Measurements from ENCODE around the gene FAP.

Gene FAP

GRCh38 chr2:162185541-162186232 lies 57.6 kb downstream of the FAP start:
- no peak for DNase-seq

- DNase-seq: no peak
These were observed 58.3 kb downstream of the FAP start for GRCh38 chr2:162184821-162185450.

DNA sequence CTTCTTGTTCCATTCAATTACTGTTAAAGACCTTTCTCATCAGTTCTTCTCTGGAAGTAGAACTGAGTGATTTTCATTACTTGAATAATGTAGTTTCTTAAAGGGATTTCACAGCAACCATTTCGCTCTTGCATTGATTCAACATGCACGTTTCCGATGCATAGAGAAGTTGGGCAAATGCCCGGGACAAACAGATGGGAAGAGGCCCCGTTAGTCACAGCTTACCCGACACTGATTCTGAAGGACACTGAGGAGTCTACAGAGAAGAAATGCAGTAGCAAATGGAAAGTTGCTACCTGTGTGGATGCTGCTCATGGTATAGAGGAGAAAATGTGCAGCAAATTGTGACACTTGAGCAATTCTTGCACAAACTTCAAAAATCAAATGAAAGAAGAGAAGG lies 58.9 kb downstream of the FAP start:
- no peak for DNase-seq

DNA sequence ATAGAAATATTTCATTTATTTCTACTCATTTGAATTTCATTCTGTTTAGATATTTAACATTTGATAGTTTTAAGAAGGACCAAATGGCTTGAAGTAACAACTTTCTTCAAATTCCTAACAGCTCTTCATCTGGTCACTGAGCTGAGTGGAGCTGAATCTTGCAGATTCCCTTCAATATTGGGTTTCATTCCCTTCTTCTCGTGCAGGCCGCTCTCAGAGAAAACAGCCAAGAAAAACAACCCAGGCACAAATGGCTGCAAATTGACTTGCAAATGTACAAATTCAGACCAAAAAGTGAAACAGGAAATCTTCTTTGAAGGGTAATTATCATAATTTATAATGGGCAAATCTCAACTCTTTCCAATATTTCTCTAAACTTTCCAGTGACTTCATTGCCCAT lies 60.9 kb downstream of the FAP start:
- DNase-seq: no peak

DNA sequence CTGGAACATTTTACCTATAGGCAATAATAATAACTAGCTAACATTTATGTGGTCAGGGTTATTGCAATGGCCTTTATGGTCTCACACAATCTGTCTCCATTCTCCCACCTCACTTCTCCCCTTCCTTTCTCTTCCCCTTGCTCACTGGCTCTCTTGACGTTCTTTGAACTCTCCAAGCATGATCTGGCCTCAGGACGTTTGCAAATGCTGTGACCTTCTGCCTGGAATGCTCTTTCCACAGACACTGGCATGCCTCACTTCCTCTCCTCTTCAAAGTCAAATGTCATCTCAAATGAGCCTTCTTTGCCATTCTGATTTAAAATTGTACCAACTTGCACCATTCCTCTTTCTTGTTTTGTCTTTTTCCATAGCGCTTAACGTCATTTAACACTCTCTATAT lies 65.9 kb downstream of the FAP start:
- DNase-seq: no peak

GRCh38 chr2:162175714-162176113 lies 67.5 kb downstream of the FAP start:
- DNase-seq: no peak

DNA sequence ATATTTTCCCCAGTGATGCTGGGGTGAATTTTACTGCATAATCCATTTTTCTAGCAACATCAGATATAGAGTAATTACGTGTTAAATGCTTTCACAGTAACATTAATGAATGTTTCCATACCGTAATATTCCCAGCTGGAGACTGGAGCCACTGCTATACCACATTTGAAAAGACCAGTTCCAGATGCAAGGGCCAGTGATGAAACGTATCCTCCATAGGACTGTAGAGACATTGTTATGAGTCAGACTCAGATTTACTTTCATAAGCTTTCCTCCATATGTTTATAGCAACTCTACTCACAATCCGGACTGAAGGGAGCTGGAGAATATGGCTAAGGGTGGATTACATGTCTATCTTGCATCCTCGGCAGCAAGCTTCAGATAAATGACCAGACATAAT lies 68.5 kb downstream of the FAP start:
- no peak for DNase-seq

- no peak for DNase-seq
These were observed 70.4 kb downstream of the FAP start for GRCh38 chr2:162172802-162173370.

DNA sequence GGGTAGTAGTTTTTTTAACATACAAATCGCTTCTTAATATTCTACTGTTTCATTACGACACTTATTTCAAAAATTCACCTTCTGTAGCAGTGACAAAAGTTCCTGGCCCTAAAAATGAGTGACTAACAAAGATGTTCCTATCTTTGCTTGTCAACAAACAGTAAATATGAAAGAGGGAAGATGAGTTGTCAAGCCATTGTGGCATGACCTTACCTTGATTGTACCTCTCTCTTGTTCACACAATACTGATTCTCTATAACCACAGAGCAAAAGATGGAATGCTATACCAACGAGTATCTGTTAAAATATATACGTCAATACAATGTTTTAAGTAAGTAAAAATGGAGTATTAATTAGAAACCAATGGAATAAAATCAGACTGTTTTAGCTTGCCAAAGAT lies 76.5 kb downstream of the FAP start:
- no peak for DNase-seq

- no peak for DNase-seq
These were observed 77.1 kb downstream of the FAP start for GRCh38 chr2:162166174-162166573.

- DNase-seq: no peak
These were observed 78.4 kb downstream of the FAP start for GRCh38 chr2:162164802-162165201.

- no peak for DNase-seq
These were observed 83.8 kb downstream of the FAP start for GRCh38 chr2:162159446-162159845.

GRCh38 chr2:162156149-162156548 lies 87.1 kb downstream of the FAP start:
- no peak for DNase-seq

GRCh38 chr2:162155093-162155492 lies 88.2 kb downstream of the FAP start:
- DNase-seq: no peak

DNA sequence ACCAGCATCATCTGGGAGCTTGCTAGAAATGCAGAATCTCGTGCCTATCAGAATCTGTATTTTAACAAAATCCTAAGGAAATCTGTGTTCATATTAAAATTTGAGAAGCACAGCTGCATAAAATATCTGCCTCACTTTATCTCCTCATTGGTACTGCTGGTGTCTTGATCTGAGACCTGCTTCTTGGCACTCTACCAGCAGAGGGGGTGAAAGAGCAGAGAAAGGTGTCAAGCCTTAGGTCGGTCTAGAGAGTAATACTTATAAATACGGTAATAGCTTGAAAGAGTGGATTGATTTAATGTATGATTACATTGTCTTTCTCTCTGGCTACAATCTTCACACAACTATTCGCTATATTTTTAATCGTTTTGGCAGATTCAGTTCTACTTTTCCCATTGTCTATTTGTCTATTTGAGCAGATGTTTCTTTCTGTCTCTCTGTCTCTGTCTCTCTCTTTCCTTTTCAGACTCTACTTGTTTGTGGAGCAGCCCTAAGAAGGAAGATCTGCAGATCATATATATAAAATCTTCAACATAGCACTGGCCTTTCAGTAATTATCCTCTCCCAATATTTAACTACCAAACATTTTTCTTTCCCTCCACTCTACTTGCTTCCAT lies 89.5 kb downstream of the FAP start:
- DNase-seq: peak in 1 of 2 donors; percentile 19

DNA sequence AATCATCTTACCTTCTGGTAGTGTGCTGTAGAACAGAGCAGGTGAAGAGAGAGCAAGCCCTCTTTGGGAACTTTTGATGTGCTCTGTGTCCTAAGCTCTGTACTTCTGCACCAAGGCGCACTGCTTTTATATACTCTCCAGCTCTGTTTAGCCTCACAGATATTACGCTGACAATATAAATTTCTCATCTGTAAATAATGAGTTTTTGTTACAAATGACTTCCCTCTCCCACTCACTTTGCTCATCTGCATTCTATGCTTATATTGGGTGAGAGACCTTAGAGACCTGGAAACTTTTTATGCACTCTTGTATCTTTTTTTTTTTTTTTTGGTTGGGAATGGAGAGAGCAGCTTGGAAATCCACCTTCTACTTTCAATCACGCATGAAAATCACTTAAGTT lies 91.1 kb downstream of the FAP start, which contains the start of gene GCG:
GCG (minus strand) TSS at position 101 of the 400 bp plus-strand sequence. CDS start 3,069 bp downstream, outside the sequence.
- DNase-seq: no peak

GRCh38 chr2:162149940-162150339 lies 93.3 kb downstream of the FAP start:
- no peak for DNase-seq

- DNase-seq: no peak
These were observed 93.8 kb downstream of the FAP start for GRCh38 chr2:162149466-162149865.

GRCh38 chr2:162148956-162149355 lies 94.3 kb downstream of the FAP start:
- no peak for DNase-seq

GRCh38 chr2:162143969-162144368 lies 99.3 kb downstream of the FAP start:
- no peak for DNase-seq

DNA sequence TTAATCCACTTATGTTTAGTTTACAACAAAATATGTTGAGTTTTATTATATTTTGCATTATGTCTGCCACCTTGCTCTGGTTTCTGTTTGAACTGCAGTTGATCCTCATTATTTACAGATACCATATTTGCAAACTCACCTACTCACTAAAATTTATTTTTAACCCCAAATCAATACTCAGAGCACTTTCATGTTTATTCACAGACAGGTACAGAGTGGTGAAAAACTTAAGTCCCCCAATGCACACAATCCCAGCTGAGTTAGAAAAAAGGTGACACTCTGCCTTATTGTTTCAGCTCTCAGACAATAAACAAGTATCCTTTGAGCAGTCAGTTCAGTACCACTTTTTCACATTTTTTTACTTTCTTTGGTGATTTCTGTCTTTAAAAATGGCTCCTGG lies 104.9 kb downstream of the FAP start:
- no peak for DNase-seq

- no peak for DNase-seq
These were observed 115.8 kb downstream of the FAP start for GRCh38 chr2:162127422-162127821.

DNA sequence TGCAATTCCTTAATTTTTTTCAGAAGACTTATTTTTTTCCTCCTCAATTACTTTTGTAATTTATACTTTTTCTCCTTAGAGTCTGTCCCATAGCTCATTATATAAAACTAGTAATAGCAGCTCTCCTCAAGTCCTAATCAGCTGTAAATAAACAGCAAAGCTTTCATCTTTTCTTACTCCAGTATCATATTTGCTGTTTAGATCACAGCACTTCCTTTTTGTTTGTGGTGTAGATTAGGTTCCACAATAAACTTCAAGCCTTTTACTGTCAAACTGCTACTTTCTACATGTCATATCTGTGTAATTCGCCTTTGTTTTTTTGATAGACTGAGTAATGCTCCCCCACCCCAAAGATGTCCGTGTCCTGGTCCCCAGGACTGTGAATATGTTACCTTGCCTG lies 116.7 kb downstream of the FAP start:
- no peak for DNase-seq

GRCh38 chr2:162126111-162126519 lies 117.1 kb downstream of the FAP start:
- DNase-seq: peak in 1 of 2 donors; percentile 74
